GM21423 (cell line): ENCODE results near the gene TXK.

Source experiments
- ATAC-seq: cut with Tn5 transposase; IDR thresholded peaks from one replicate; pipeline ENCODE4 v1.9.1; 2021; ENCODE audit warnings: mild to moderate bottlenecking, moderate library complexity; ENCODE audit not compliant: unreplicated experiment

TXK gene

DNA sequence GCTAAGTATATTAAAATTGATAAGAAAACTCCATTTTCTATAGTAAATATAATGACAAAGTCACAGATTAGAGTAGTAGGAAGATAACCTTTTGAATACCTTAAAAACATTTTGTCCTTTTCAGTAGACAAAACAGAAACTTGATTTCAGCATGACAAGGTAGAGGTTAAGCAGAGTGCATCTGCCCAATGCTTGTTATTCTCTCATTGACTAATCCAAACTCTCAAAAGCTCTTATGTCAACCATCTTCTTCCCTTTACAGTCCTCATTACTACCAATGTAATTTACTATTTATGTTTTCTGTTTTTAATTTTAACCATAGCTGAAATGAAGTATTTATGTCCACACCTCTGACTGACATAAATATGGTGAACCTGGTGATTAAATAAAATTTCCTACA is 106.4 kb downstream of the TXK start:
- ATAC-seq = peak; percentile 70

GRCh38 chr4:48025005-48025404 is 109.0 kb downstream of the TXK start:
- no peak for ATAC-seq

DNA sequence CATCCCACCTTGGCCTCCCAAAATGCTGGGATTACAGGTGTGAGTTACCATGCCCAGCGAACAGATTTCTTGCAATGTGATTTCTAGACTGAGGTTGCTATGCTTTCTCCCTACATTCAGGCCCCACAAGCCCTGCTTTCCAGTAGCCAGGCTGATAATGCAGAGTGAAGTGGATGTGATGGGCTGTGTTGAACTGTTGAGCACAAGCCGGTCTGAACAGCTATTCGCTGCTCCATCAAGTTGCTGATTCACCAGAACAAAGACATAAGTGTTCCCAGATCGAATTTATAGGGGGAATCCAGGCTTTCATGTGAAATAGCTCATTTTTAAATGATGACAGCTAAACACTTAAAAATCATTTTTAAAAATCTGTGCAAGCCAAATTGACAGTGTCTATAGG is 109.5 kb downstream of the TXK start:
- ATAC-seq = no peak

GRCh38 chr4:48022192-48022799 is 111.8 kb downstream of the TXK start:
- ATAC-seq = no peak

GRCh38 chr4:48021100-48021499 is 113.0 kb downstream of the TXK start:
- no peak for ATAC-seq

DNA sequence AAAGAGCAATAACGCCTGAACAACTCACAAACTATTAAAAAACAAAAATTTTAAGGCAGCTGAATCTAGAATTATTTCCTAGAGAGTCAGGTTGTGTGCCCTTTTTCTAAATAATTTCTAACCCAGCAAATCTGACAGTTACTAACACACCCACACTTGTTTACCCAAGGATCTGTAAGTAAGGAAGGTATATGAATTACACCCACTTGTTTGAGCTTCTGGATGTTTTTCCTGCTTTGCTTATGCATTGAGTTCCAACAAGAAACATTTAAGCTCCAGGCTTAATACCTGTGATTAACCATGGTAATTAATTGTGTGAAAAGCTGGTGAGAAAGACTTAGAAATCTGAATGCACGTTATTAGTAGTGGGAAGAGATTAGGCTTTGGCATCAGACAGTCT is 115.9 kb downstream of the TXK start:
- no peak for ATAC-seq

- ATAC-seq = no peak
These were observed 116.9 kb downstream of the TXK start for GRCh38 chr4:48017108-48017571.
